Measurements from ENCODE around the gene XDH. TPM values are rescaled to one million over a fixed set of nuclear protein-coding genes. Genes with fewer than 3 reads are reported as not detected.

The XDH gene
- total RNA-seq, 1 donor from 2014 or later, result 7.5 TPM

DNA sequence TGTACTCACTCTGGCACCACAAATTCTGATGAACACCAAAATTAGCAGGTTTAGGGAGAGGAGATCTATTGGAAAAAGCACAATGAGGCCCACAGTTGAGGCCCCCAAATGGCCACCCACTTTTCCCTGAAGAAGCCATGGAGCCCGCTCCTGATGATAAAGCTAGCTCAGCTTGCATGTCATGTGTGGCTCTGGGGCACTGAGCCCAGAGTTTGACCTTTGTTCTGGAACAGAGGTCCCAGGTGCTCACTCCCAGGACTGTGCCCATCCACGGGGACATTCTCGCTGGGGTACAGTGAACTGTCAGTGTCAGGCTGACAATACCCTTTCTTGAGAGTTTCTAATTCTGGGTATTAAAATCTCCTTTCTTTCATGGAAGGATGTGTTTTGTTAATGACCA is 36.2 kb downstream of the XDH start:
- no peaks in the 10 kb centered on the region for H3K4me1 Mint-ChIP-seq
- no peaks in the 10 kb centered on the region for H3K36me3 Mint-ChIP-seq
- Histone ChIP-seq H3K79me2 (ENCODE audit: low read depth) (no peaks in the 10 kb centered on the region), H3K9me3 (ENCODE audit: low read depth) (no peaks in the 10 kb centered on the region), H4K20me1 (ENCODE audit: low read depth) (no peaks in the 10 kb centered on the region), H3K4me3 (no peak overlapping the region), H3K27ac (no peak overlapping the region), H3K4me2 (no peak overlapping the region), H2AFZ (replicated peaks) (no peak overlapping the region), H3K9ac (no peak overlapping the region), H3K36me3 (no peaks in the 10 kb centered on the region), H3K4me1 (no peaks in the 10 kb centered on the region), H3K27me3 (no peaks in the 10 kb centered on the region), H3F3A (ENCODE audit: low read depth) (peaks cover 8% of the 10 kb centered on the region)
- no peak overlapping the region for H3K27ac Mint-ChIP-seq
- H3K9me3 Mint-ChIP-seq, result no peaks in the 10 kb centered on the region
- H3K27me3 Mint-ChIP-seq (ENCODE audit: insufficient read depth, low read depth), result peaks cover 4% of the 10 kb centered on the region
- no peak for DNase-seq (ENCODE audit: low spot score)
- TF ChIP-seq, protein P1, sequence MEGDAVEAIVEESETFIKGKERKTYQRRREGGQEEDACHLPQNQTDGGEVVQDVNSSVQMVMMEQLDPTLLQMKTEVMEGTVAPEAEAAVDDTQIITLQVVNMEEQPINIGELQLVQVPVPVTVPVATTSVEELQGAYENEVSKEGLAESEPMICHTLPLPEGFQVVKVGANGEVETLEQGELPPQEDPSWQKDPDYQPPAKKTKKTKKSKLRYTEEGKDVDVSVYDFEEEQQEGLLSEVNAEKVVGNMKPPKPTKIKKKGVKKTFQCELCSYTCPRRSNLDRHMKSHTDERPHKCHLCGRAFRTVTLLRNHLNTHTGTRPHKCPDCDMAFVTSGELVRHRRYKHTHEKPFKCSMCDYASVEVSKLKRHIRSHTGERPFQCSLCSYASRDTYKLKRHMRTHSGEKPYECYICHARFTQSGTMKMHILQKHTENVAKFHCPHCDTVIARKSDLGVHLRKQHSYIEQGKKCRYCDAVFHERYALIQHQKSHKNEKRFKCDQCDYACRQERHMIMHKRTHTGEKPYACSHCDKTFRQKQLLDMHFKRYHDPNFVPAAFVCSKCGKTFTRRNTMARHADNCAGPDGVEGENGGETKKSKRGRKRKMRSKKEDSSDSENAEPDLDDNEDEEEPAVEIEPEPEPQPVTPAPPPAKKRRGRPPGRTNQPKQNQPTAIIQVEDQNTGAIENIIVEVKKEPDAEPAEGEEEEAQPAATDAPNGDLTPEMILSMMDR (IDR thresholded peaks at IDR 0.05), result no peak
- no peak overlapping the region for H3K4me3 Mint-ChIP-seq

DNA sequence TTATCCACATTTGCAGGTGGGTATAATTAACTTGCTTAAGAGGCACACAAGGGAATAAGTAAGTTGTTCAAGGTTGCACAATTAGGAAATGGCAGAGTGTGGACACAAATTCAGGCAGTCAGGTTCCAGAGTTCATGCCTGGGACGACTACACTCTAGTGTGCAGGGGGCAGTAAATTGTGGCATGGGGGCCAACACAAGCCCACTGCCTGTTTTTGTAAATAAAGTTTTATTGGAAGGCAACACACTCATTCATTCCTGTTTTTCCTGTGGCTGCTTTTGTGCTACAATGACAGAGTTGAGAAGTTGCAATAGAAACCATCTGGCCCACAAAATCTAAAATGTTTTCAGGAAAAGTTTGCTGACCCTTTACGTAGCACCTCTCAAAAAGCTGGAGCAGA is 41.4 kb downstream of the XDH start:
- TF ChIP-seq, protein P1 (IDR thresholded peaks at IDR 0.05), result no peak
- TF ChIP-seq EZH2 (IDR thresholded peaks at IDR 0.05), result no peak
- no peak overlapping the region for H3K4me3 Mint-ChIP-seq

DNA sequence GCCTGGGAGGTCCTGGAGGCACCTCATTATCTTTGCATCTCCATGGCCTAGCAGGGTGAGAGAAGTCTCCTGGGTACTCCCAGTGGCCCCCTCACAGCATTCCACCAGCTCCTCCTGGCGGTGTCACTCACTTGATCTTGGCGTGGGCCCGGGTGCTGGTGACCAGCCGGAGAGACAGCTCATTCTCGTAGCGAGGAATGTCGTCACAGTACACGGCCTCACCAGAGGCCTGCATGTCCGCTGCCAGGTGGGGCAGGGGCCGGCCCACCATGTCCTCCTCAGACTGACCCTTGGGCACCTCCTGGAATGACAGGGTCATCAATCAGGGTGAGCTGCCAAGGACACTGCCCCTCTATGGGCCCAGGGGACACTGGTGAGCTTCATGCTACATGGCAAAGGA is 42.4 kb downstream of the XDH start:
- no peaks in the 10 kb centered on the region for H3K9me3 Mint-ChIP-seq
- H3K9me3 ChIP-seq (ENCODE audit: low read depth), result no peaks in the 10 kb centered on the region
- H3K4me1 ChIP-seq, result no peaks in the 10 kb centered on the region
- no peak overlapping the region for H3K9ac ChIP-seq
- H3K4me2 ChIP-seq, result no peak overlapping the region
- peaks cover 7% of the 10 kb centered on the region for H3K27me3 Mint-ChIP-seq (ENCODE audit: insufficient read depth, low read depth)
- no peak overlapping the region for H3K4me3 ChIP-seq
- H3K4me1 Mint-ChIP-seq, result no peaks in the 10 kb centered on the region
- H3K36me3 ChIP-seq, result no peaks in the 10 kb centered on the region
- H3K4me3 Mint-ChIP-seq, result no peak overlapping the region
- no peaks in the 10 kb centered on the region for H4K20me1 ChIP-seq (ENCODE audit: low read depth)
- H3K27ac ChIP-seq, result no peak overlapping the region
- H3K79me2 ChIP-seq (ENCODE audit: low read depth), result no peaks in the 10 kb centered on the region
- H3K27me3 ChIP-seq, result no peaks in the 10 kb centered on the region
- peaks cover 8% of the 10 kb centered on the region for H3F3A ChIP-seq (ENCODE audit: low read depth)
- no peaks in the 10 kb centered on the region for H3K36me3 Mint-ChIP-seq
- TF ChIP-seq EZH2 (IDR thresholded peaks at IDR 0.05), result no peak
- TF ChIP-seq EZH2phosphoT487 (IDR thresholded peaks at IDR 0.05), result no peak
- TF ChIP-seq, protein P1 (IDR thresholded peaks at IDR 0.05), result no peak
- no peak overlapping the region for H3K27ac Mint-ChIP-seq
- no peak for DNase-seq (ENCODE audit: low spot score)
- H2AFZ ChIP-seq (replicated peaks), result no peak overlapping the region

More for the DNA sequence above, 41.4 kb downstream of the XDH start:
- Mint-ChIP-seq H3K4me1 (no peaks in the 10 kb centered on the region), H3K36me3 (no peaks in the 10 kb centered on the region), H3K27ac (no peak overlapping the region), H3K27me3 (ENCODE audit: insufficient read depth, low read depth) (peaks cover 4% of the 10 kb centered on the region), H3K9me3 (no peaks in the 10 kb centered on the region)
- no peak for DNase-seq (ENCODE audit: low spot score)
- Histone ChIP-seq H3K4me1 (no peaks in the 10 kb centered on the region), H2AFZ (replicated peaks) (no peak overlapping the region), H3K9me3 (ENCODE audit: low read depth) (no peaks in the 10 kb centered on the region), H3F3A (ENCODE audit: low read depth) (peaks cover 8% of the 10 kb centered on the region), H3K4me3 (no peak overlapping the region), H3K79me2 (ENCODE audit: low read depth) (no peaks in the 10 kb centered on the region), H3K4me2 (no peak overlapping the region), H3K36me3 (no peaks in the 10 kb centered on the region), H3K27me3 (no peaks in the 10 kb centered on the region), H3K9ac (no peak overlapping the region), H4K20me1 (ENCODE audit: low read depth) (no peaks in the 10 kb centered on the region), H3K27ac (no peak overlapping the region)

DNA sequence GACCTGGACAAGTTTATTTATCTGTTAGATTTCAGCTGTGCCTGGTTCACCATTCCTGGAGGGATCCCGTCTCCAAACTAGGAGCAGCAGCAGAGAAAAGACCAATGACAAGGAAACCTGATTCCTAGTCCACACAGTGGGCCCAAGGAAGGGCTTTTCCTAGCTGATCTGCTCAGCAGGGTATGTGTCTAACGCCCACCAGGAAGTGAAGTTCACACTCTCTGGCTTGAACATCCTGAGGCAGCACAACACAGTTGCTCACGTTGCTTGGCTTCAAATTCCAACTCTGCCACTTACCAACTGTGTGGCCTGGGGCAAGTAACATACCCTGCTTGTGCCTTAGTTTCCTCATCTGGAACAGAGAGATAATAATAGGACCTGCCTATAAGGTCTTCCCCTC is 42.9 kb downstream of the XDH start:
- Histone ChIP-seq H2AFZ (replicated peaks) (no peak overlapping the region), H3K9me3 (ENCODE audit: low read depth) (no peaks in the 10 kb centered on the region), H3K4me1 (no peaks in the 10 kb centered on the region), H3K36me3 (no peaks in the 10 kb centered on the region), H3K4me2 (no peak overlapping the region), H3F3A (ENCODE audit: low read depth) (peaks cover 8% of the 10 kb centered on the region), H3K4me3 (no peak overlapping the region), H3K9ac (no peak overlapping the region), H3K79me2 (ENCODE audit: low read depth) (no peaks in the 10 kb centered on the region), H3K27ac (no peak overlapping the region), H4K20me1 (ENCODE audit: low read depth) (no peaks in the 10 kb centered on the region), H3K27me3 (no peaks in the 10 kb centered on the region)
- H3K4me1 Mint-ChIP-seq, result no peaks in the 10 kb centered on the region
- no peak for DNase-seq (ENCODE audit: low spot score)
- TF ChIP-seq EZH2 (IDR thresholded peaks at IDR 0.05), result no peak
- TF ChIP-seq EZH2phosphoT487 (IDR thresholded peaks at IDR 0.05), result no peak
- TF ChIP-seq, protein P1 (IDR thresholded peaks at IDR 0.05), result no peak
- peaks cover 7% of the 10 kb centered on the region for H3K27me3 Mint-ChIP-seq (ENCODE audit: insufficient read depth, low read depth)
- no peaks in the 10 kb centered on the region for H3K9me3 Mint-ChIP-seq
- no peak overlapping the region for H3K4me3 Mint-ChIP-seq
- no peak overlapping the region for H3K27ac Mint-ChIP-seq
- no peaks in the 10 kb centered on the region for H3K36me3 Mint-ChIP-seq
